A673 (cell line): ENCODE measurements around the gene FERMT2. TPM values are rescaled to one million over a fixed set of nuclear protein-coding genes. Genes with fewer than 3 reads are reported as not detected.
A peak's percentile ranks its signal among the peaks of the same experiment; 100 is the strongest.

Source experiments
- BruUV-seq: library from RNA; stranded (reverse); fragments of 400-500 nt; replicated peaks from 2 replicates; lab custom pipeline; 2021; lab: Mats Ljungman, UMichigan
- CTCF ChIA-PET: fragments of 300-600 bp; sonication (Branson Sonifier 250); formaldehyde crosslinking; loops from one replicate; lab custom pipeline; 2022; ENCODE audit warnings: antibody characterized with exemption; lab: Charles Lee
- POLR2A ChIA-PET: fragments of 300-600 bp; sonication (Branson Sonifier 250); formaldehyde crosslinking; loops from one replicate; lab custom pipeline; 2022; ENCODE audit warnings: antibody characterized with exemption; ENCODE audit not compliant: low non-redundant PET; lab: Charles Lee
- DNase-seq: peaks from one replicate; pipeline ENCODE4 v3.0.0-alpha.2; 2015; ENCODE audit warnings: low spot score
- H3K27ac ChIP-seq: fragments of 200-600 bp; sonication (generic); 2 replicates; pipeline ENCODE4 v1.5.1; 2016; ENCODE audit warnings: mixed run types, low read depth, mild to moderate bottlenecking, mixed read lengths, antibody characterized with exemption, low read length; ENCODE audit not compliant: poor library complexity, severe bottlenecking
- H3K27me3 ChIP-seq: fragments of 200-600 bp; sonication (generic); replicated peaks from 2 replicates; pipeline ENCODE4 v1.6.1; 2017; ENCODE audit warnings: mixed run types, low read depth, mild to moderate bottlenecking, mixed read lengths, antibody characterized with exemption, low read length; ENCODE audit not compliant: insufficient read depth, poor library complexity
- H3K36me3 ChIP-seq: fragments of 200-600 bp; sonication (generic); 2 replicates; pipeline ENCODE4 v1.6.1; 2016; ENCODE audit warnings: mixed run types, mild to moderate bottlenecking, mixed read lengths, antibody characterized with exemption, low read length; ENCODE audit not compliant: insufficient read depth, poor library complexity, severe bottlenecking
- H3K4me1 ChIP-seq: fragments of 200-600 bp; sonication (generic); 2 replicates; pipeline ENCODE4 v1.6.1; 2017; ENCODE audit warnings: mixed run types, mild to moderate bottlenecking, mixed read lengths, antibody characterized with exemption, low read length; ENCODE audit not compliant: insufficient read depth, poor library complexity, severe bottlenecking
- H3K4me3 ChIP-seq: fragments of 200-600 bp; sonication (generic); 2 replicates; pipeline ENCODE4 v1.5.1; 2016; ENCODE audit warnings: low read depth, mixed run types, mild to moderate bottlenecking, mixed read lengths, low read length; ENCODE audit not compliant: poor library complexity, severe bottlenecking
- H3K9me3 ChIP-seq: fragments of 200-600 bp; sonication (generic); 2 replicates; pipeline ENCODE4 v1.6.1; 2016; ENCODE audit warnings: mixed run types, low read depth, mild to moderate bottlenecking, mixed read lengths, antibody characterized with exemption, low read length; ENCODE audit not compliant: poor library complexity, severe bottlenecking
- CTCF ChIP-seq: fragments of 300-800, 200-600 bp; sonication (generic); conservative IDR thresholded peaks from 2 replicates; pipeline ENCODE4 v1.5.1; 2017; ENCODE audit warnings: low read depth, mild to moderate bottlenecking, antibody characterized with exemption, low read length, moderate library complexity, mixed read lengths
- EZH2 ChIP-seq: fragments of 200-600 bp; sonication (generic); IDR thresholded peaks from 2 replicates; pipeline ENCODE4 v1.6.1; 2017; ENCODE audit warnings: borderline replicate concordance, low read depth, mild to moderate bottlenecking, mixed read lengths, antibody characterized with exemption, low read length; ENCODE audit not compliant: poor library complexity, severe bottlenecking
- intact Hi-C: fragments of 100-400 bp; cut with micrococcal nuclease; formaldehyde crosslinking; loops from one replicate; pipeline ENCODE4 v1.10.0; 2022; ENCODE audit not compliant: unreplicated experiment
- total RNA-seq: library from RNA; stranded (reverse); gene quantifications from 2 replicates; pipeline ENCODE4 v1.2.3, GENCODE V29; 2021

FERMT2 gene
- total RNA-seq, 1 experiment from 2014 or later = 38.3 TPM

GRCh38 chr14:52974406-52974805, 23.6 kb upstream of the FERMT2 start:
- POLR2A ChIA-PET = no interaction called here
- Histone ChIP-seq H3K27me3 (no peaks in the 10 kb centered on the region), H3K27ac (no peak overlapping the region), H3K4me1 (peaks cover 9% of the 10 kb centered on the region), H3K4me3 (no peak overlapping the region), H3K9me3 (no peaks in the 10 kb centered on the region), H3K36me3 (no peaks in the 10 kb centered on the region)
- no TSS peak for BruUV-seq
- no peak for DNase-seq
- CTCF ChIA-PET = no interaction called here
- TF ChIP-seq CTCF (no peak), EZH2 (no peak)
- intact Hi-C loops = no loop called here

- CTCF ChIA-PET = interaction anchor here (0.6 to 1.0 kb wide), 7 partner anchors 9 to 311 kb away, joined by 3 to 7 read pairs (median 4); no protein-coding TSS in a partner anchor
- BruUV-seq = no TSS peak
- POLR2A ChIA-PET = interaction anchor here (0.8 kb wide), 1 partner anchor 144 kb away, joined by 7 read pairs; no protein-coding TSS in a partner anchor
- H3K9me3 ChIP-seq = no peaks in the 10 kb centered on the region
- no peak overlapping the region for H3K4me3 ChIP-seq
- H3K4me1 ChIP-seq = no peaks in the 10 kb centered on the region
- no peak for TF ChIP-seq EZH2
- TF ChIP-seq CTCF = peak; percentile 79
- H3K36me3 ChIP-seq = no peaks in the 10 kb centered on the region
- DNase-seq = peak; percentile 79
- H3K27ac ChIP-seq = no peak overlapping the region
- intact Hi-C loops = loop anchor here (2.0 to 10.0 kb wide), 4 partner anchors 96 to 506 kb away; no protein-coding TSS in a partner anchor
- H3K27me3 ChIP-seq = no peaks in the 10 kb centered on the region
Observed at GRCh38 chr14:52961060-52961639, 10.3 kb upstream of the FERMT2 start.

- ChIA-PET POLR2A (interaction anchor here (0.8 kb wide), 1 partner anchor 143 kb away, joined by 7 read pairs; no protein-coding TSS in a partner anchor), CTCF (interaction anchor here (0.7 to 1.0 kb wide), 6 partner anchors 8 to 310 kb away, joined by 3 to 7 read pairs (median 4); no protein-coding TSS in a partner anchor)
- Histone ChIP-seq H3K27me3 (no peaks in the 10 kb centered on the region), H3K27ac (no peak overlapping the region), H3K4me3 (no peak overlapping the region), H3K9me3 (no peaks in the 10 kb centered on the region), H3K4me1 (no peaks in the 10 kb centered on the region), H3K36me3 (no peaks in the 10 kb centered on the region)
- no peak for TF ChIP-seq CTCF
- no peak for TF ChIP-seq EZH2
- DNase-seq = no peak
- no TSS peak for BruUV-seq
- intact Hi-C loops = loop anchor here (2.0 to 10.0 kb wide), 4 partner anchors 97 to 506 kb away; no protein-coding TSS in a partner anchor
Observed at GRCh38 chr14:52960627-52961026, 9.8 kb upstream of the FERMT2 start.
